ENCODE results near the gene WDR73. TPM values are rescaled to one million over a fixed set of nuclear protein-coding genes. Genes with fewer than 3 reads are reported as not detected.

Gene WDR73
- total RNA-seq, 2 experiments from 2014 or later = 22.1 to 23.8 TPM

GRCh38 chr15:84631706-84632272 is 22.3 kb downstream of the WDR73 start:
- Mint-ChIP-seq H3K36me3 (ENCODE audit: low read depth) (peaks cover 19% of the 10 kb centered on the region), H3K4me1 (peaks cover 49% of the 10 kb centered on the region), H3K27ac (peak overlapping the region; percentile 97), H3K4me3 (peak overlapping the region; percentile 89), H3K27me3 (no peaks in the 10 kb centered on the region), H3K9me3 (no peaks in the 10 kb centered on the region)
- DNase-seq = no peak
- ChIA-PET CTCF (interaction anchor here (1.1 to 2.0 kb wide), 12 partner anchors 11 to 233 kb away, joined by 3 to 7 read pairs (median 4); partner anchors contain the start of gene WDR73), POLR2A (interaction anchor here (0.6 kb wide), 1 partner anchor 63 kb away, joined by 3 read pairs; no protein-coding TSS in a partner anchor)

GRCh38 chr15:84629033-84629432 is 25.1 kb downstream of the WDR73 start:
- Mint-ChIP-seq H3K9me3 (no peaks in the 10 kb centered on the region), H3K4me1 (peaks cover 28% of the 10 kb centered on the region), H3K27ac (no peak overlapping the region), H3K4me3 (no peak overlapping the region), H3K27me3 (no peaks in the 10 kb centered on the region), H3K36me3 (ENCODE audit: low read depth) (peaks cover 13% of the 10 kb centered on the region)
- no peak for DNase-seq
- ChIA-PET POLR2A (no interaction called here), CTCF (interaction anchor here (0.6 to 1.7 kb wide), 7 partner anchors 20 to 429 kb away, joined by 3 to 9 read pairs (median 3); partner anchors contain the start of gene SEC11A)

GRCh38 chr15:84625123-84625522 is 29.0 kb downstream of the WDR73 start:
- H3K27me3 Mint-ChIP-seq = no peaks in the 10 kb centered on the region
- H3K27ac Mint-ChIP-seq = no peak overlapping the region
- H3K4me3 Mint-ChIP-seq = no peak overlapping the region
- peaks cover 2% of the 10 kb centered on the region for H3K4me1 Mint-ChIP-seq
- peaks cover 31% of the 10 kb centered on the region for H3K9me3 Mint-ChIP-seq
- POLR2A ChIA-PET = no interaction called here
- CTCF ChIA-PET = interaction anchor here (0.8 to 1.1 kb wide), 2 partner anchors 9 to 24 kb away, joined by 3 to 5 read pairs; partner anchors contain the start of gene ZSCAN2
- H3K36me3 Mint-ChIP-seq (ENCODE audit: low read depth) = peaks cover 37% of the 10 kb centered on the region
- no peak for DNase-seq

- Mint-ChIP-seq H3K9me3 (peaks cover 37% of the 10 kb centered on the region), H3K36me3 (ENCODE audit: low read depth) (peaks cover 40% of the 10 kb centered on the region), H3K27ac (no peak overlapping the region), H3K4me1 (no peaks in the 10 kb centered on the region), H3K27me3 (no peaks in the 10 kb centered on the region), H3K4me3 (no peak overlapping the region)
- CTCF ChIA-PET = interaction anchor here (0.6 kb wide), 4 partner anchors 108 to 1590 kb away, joined by 3 to 5 read pairs (median 3); no protein-coding TSS in a partner anchor
- POLR2A ChIA-PET = no interaction called here
- DNase-seq = no peak
Measured at GRCh38 chr15:84624359-84624758, 29.7 kb downstream of the WDR73 start.

GRCh38 chr15:84621358-84621979 is 32.6 kb downstream of the WDR73 start:
- H3K9me3 Mint-ChIP-seq = peaks cover 41% of the 10 kb centered on the region
- no peak overlapping the region for H3K27ac Mint-ChIP-seq
- peaks cover 40% of the 10 kb centered on the region for H3K36me3 Mint-ChIP-seq (ENCODE audit: low read depth)
- no peaks in the 10 kb centered on the region for H3K4me1 Mint-ChIP-seq
- DNase-seq = no peak
- ChIA-PET POLR2A (no interaction called here), CTCF (interaction anchor here (0.6 to 1.2 kb wide), 5 partner anchors 10 to 34 kb away, joined by 3 to 5 read pairs (median 4); no protein-coding TSS in a partner anchor)
- no peak overlapping the region for H3K4me3 Mint-ChIP-seq
- H3K27me3 Mint-ChIP-seq = no peaks in the 10 kb centered on the region

- H3K9me3 Mint-ChIP-seq = peaks cover 41% of the 10 kb centered on the region
- no peak for DNase-seq
- H3K27ac Mint-ChIP-seq = no peak overlapping the region
- peaks cover 42% of the 10 kb centered on the region for H3K36me3 Mint-ChIP-seq (ENCODE audit: low read depth)
- H3K27me3 Mint-ChIP-seq = no peaks in the 10 kb centered on the region
- ChIA-PET POLR2A (no interaction called here), CTCF (interaction anchor here (1.1 to 1.8 kb wide), 4 partner anchors 11 to 33 kb away, joined by 4 to 5 read pairs (median 4); no protein-coding TSS in a partner anchor)
- peaks cover under 1% of the 10 kb centered on the region for H3K4me1 Mint-ChIP-seq
- H3K4me3 Mint-ChIP-seq = no peak overlapping the region
Measured at GRCh38 chr15:84620626-84621025, 33.5 kb downstream of the WDR73 start.

- Mint-ChIP-seq H3K36me3 (ENCODE audit: low read depth) (peaks cover 18% of the 10 kb centered on the region), H3K9me3 (peaks cover 22% of the 10 kb centered on the region), H3K4me3 (no peak overlapping the region), H3K27me3 (no peaks in the 10 kb centered on the region), H3K27ac (no peak overlapping the region), H3K4me1 (peaks cover 2% of the 10 kb centered on the region)
- CTCF ChIA-PET = interaction anchor here (1.7 kb wide), 1 partner anchor 12 kb away, joined by 3 read pairs; no protein-coding TSS in a partner anchor
- no peak for DNase-seq
- POLR2A ChIA-PET = no interaction called here
Measured at GRCh38 chr15:84616235-84616634, 37.8 kb downstream of the WDR73 start.

GRCh38 chr15:84611631-84612030 is 42.5 kb downstream of the WDR73 start:
- H3K27ac Mint-ChIP-seq = no peak overlapping the region
- CTCF ChIA-PET = interaction anchor here (1.0 to 1.6 kb wide), 2 partner anchors 16 to 21 kb away, joined by 3 to 7 read pairs; no protein-coding TSS in a partner anchor
- no peak for DNase-seq

GRCh38 chr15:84609818-84610525 is 44.1 kb downstream of the WDR73 start:
- H3K27me3 Mint-ChIP-seq = no peaks in the 10 kb centered on the region
- peaks cover 11% of the 10 kb centered on the region for H3K4me1 Mint-ChIP-seq
- POLR2A ChIA-PET = no interaction called here
- CTCF ChIA-PET = interaction anchor here (2.2 kb wide), 1 partner anchor 11 kb away, joined by 10 read pairs; no protein-coding TSS in a partner anchor
- H3K9me3 Mint-ChIP-seq = no peaks in the 10 kb centered on the region
- no peak overlapping the region for H3K27ac Mint-ChIP-seq
- DNase-seq = no peak
- H3K4me3 Mint-ChIP-seq = no peak overlapping the region
- H3K36me3 Mint-ChIP-seq (ENCODE audit: low read depth) = peaks cover 16% of the 10 kb centered on the region

More at GRCh38 chr15:84611631-84612030, 42.5 kb downstream of the WDR73 start:
- POLR2A ChIA-PET = no interaction called here
- Mint-ChIP-seq H3K4me3 (no peak overlapping the region), H3K9me3 (no peaks in the 10 kb centered on the region), H3K36me3 (ENCODE audit: low read depth) (peaks cover 10% of the 10 kb centered on the region), H3K27me3 (no peaks in the 10 kb centered on the region), H3K4me1 (peaks cover 2% of the 10 kb centered on the region)

- Mint-ChIP-seq H3K9me3 (no peaks in the 10 kb centered on the region), H3K27me3 (no peaks in the 10 kb centered on the region), H3K36me3 (ENCODE audit: low read depth) (peaks cover 20% of the 10 kb centered on the region), H3K4me1 (peaks cover 17% of the 10 kb centered on the region), H3K4me3 (no peak overlapping the region), H3K27ac (no peak overlapping the region)
- ChIA-PET POLR2A (no interaction called here), CTCF (interaction anchor here (0.9 to 2.2 kb wide), 3 partner anchors 9 to 20 kb away, joined by 3 to 10 read pairs (median 3); no protein-coding TSS in a partner anchor)
- no peak for DNase-seq
Measured at GRCh38 chr15:84608707-84609284, 45.3 kb downstream of the WDR73 start.

GRCh38 chr15:84606653-84607120 is 47.4 kb downstream of the WDR73 start:
- Mint-ChIP-seq H3K4me1 (peaks cover 26% of the 10 kb centered on the region), H3K27ac (no peak overlapping the region), H3K4me3 (no peak overlapping the region), H3K9me3 (no peaks in the 10 kb centered on the region), H3K27me3 (no peaks in the 10 kb centered on the region), H3K36me3 (ENCODE audit: low read depth) (peaks cover 20% of the 10 kb centered on the region)
- ChIA-PET POLR2A (no interaction called here), CTCF (interaction anchor here (0.9 to 1.6 kb wide), 3 partner anchors 8 to 28 kb away, joined by 3 to 5 read pairs (median 3); no protein-coding TSS in a partner anchor)
- DNase-seq = no peak

GRCh38 chr15:84605554-84605882 is 48.6 kb downstream of the WDR73 start:
- DNase-seq = no peak
- Mint-ChIP-seq H3K4me3 (no peak overlapping the region), H3K9me3 (no peaks in the 10 kb centered on the region), H3K27me3 (no peaks in the 10 kb centered on the region), H3K4me1 (peaks cover 32% of the 10 kb centered on the region), H3K27ac (no peak overlapping the region), H3K36me3 (ENCODE audit: low read depth) (peaks cover 20% of the 10 kb centered on the region)
- ChIA-PET CTCF (interaction anchor here (0.5 to 1.6 kb wide), 8 partner anchors 8 to 554 kb away, joined by 3 to 7 read pairs (median 4); no protein-coding TSS in a partner anchor), POLR2A (no interaction called here)

All from activated CD4-positive, alpha-beta T cell treated with anti-CD3 and anti-CD28 coated beads, Interleukin-2, amount 10 ng/mL, durations not matched to agents 7 days and 5 days (primary cell).